Upper lobe of left lung (tissue), 6 donors: ENCODE results near the gene IL12B. TPM values are rescaled to one million over a fixed set of nuclear protein-coding genes. Genes with fewer than 3 reads are reported as not detected.

Experiments
- ATAC-seq, 2 donors: fragments of 200-7000 bp; cut with Tn5 transposase; one replicate each; pipeline ENCODE4 v1.9.1; 2022; ENCODE audit warnings: mild to moderate bottlenecking in 2 of 2, moderate library complexity in 2 of 2; ENCODE audit not compliant: low FRiP score in 2 of 2
- DNase-seq, 2 donors: peaks; one replicate each; pipeline ENCODE4 v3.0.0-alpha.2; 2019 to 2020
- H3K27ac ChIP-seq, 4 donors: fragments of 200-600 bp; sonication (generic); one replicate each; pipeline ENCODE4 v1.5.1; 2016 to 2019
- H3K27me3 ChIP-seq, 4 donors: fragments of 200-600 bp; sonication (generic); one replicate each; pipeline ENCODE4 v1.5.1; 2017 to 2019
- H3K36me3 ChIP-seq, 4 donors: fragments of 200-600 bp; sonication (generic); one replicate each; pipeline ENCODE4 v1.5.1; 2016 to 2019
- H3K4me1 ChIP-seq, 4 donors: fragments of 200-600 bp; sonication (generic); one replicate each; pipeline ENCODE4 v1.5.1; 2018 to 2019
- H3K4me3 ChIP-seq, 4 donors: fragments of 200-600 bp; sonication (generic); one replicate each; pipeline ENCODE4 v1.5.1; 2017 to 2019; ENCODE audit warnings: mild to moderate bottlenecking in 2 of 4, moderate library complexity in 1 of 4
- H3K9me3 ChIP-seq, 4 donors: fragments of 200-600 bp; sonication (generic); one replicate each; pipeline ENCODE4 v1.5.1; 2018 to 2019
- CTCF ChIP-seq, 6 experiments: fragments of 450-650 bp in 4 of 6; fragments of 200-600 bp in 2 of 6; sonication (generic) in 2 of 6; IDR thresholded peaks; one replicate each; pipeline ENCODE4 v1.5.1; 2016 to 2019; ENCODE audit warnings: antibody characterized with exemption in 6 of 6
- EP300 ChIP-seq, 4 donors: sonication (generic); formaldehyde crosslinking; IDR thresholded peaks; one replicate each; pipeline ENCODE4 v1.5.1; 2017; ENCODE audit warnings: antibody characterized with exemption in 4 of 4, control low read depth in 2 of 4
- POLR2A ChIP-seq, 4 donors: fragments of 450-650 bp; IDR thresholded peaks; one replicate each; pipeline ENCODE4 v1.5.1; 2016 to 2017; ENCODE audit warnings: antibody characterized with exemption in 4 of 4, mild to moderate bottlenecking in 2 of 4
- POLR2AphosphoS5 ChIP-seq, 2 donors: sonication (generic); formaldehyde crosslinking; IDR thresholded peaks; one replicate each; pipeline ENCODE4 v1.5.1; 2017; ENCODE audit warnings: antibody characterized with exemption in 2 of 2
- whole genome bisulfite sequencing, 2 donors: methylation state at CpG; one replicate each; pipeline ENCODE4 v1.1.5; 2017 to 2018; 5-methylcytosine and 5-hydroxymethylcytosine counted together
- total RNA-seq, 6 donors: library from RNA; depleted of rRNA in 4 of 6; stranded (reverse); fragments of >200 nt in 4 of 6; gene quantifications; one replicate each; pipeline versions ENCODE4 v1.1.0 to v1.2.1, GENCODE V29; 2016 to 2021
- donor health status: DM: no; HTN: no; CAD: no; lungs with moderate emphysema.
- donor health status: DM: no; HTN: yes; CAD: no; lungs with severe emphysema.

The IL12B gene
- total RNA-seq, 6 donors from 2014 or later: not detected

GRCh38 chr5:159343295-159344094 lies 13.2 kb upstream of the IL12B start:
- Histone ChIP-seq H3K4me1 (peaks cover 8 to 16% (median 13%) of the 10 kb centered on the region in 4 donors), H3K36me3 (no peaks in the 10 kb centered on the region), H3K27ac (no peak overlapping the region), H3K9me3 (peaks cover 0 to 5% (median 0%) of the 10 kb centered on the region in 4 donors), H3K4me3 (no peak overlapping the region), H3K27me3 (no peaks in the 10 kb centered on the region)
- WGBS, 2 donors: 84 to 85% methylated on average over 4 of the region's 4 CpGs
- no peak for DNase-seq
- TF ChIP-seq CTCF (IDR thresholded peaks at IDR 0.05) (no peak), POLR2A (IDR thresholded peaks at IDR 0.05) (no peak), POLR2AphosphoS5 (IDR thresholded peaks at IDR 0.05) (no peak), EP300 (IDR thresholded peaks at IDR 0.05) (no peak)
- ATAC-seq: no peak

GRCh38 chr5:159342840-159343239 lies 12.6 kb upstream of the IL12B start:
- peaks cover 0 to 5% (median 0%) of the 10 kb centered on the region in 4 donors for H3K9me3 ChIP-seq
- 78 to 95% methylated on average over 1 of the region's 1 CpG for WGBS, 2 donors
- TF ChIP-seq EP300 (IDR thresholded peaks at IDR 0.05) (no peak), CTCF (IDR thresholded peaks at IDR 0.05) (no peak)

GRCh38 chr5:159341906-159342310 lies 11.6 kb upstream of the IL12B start:
- peak in 1 of 2 donors; percentile 92 for DNase-seq
- Histone ChIP-seq H3K4me3 (no peak overlapping the region), H3K4me1 (peaks cover 8 to 29% (median 13%) of the 10 kb centered on the region in 4 donors), H3K9me3 (peaks cover 0 to 5% (median 0%) of the 10 kb centered on the region in 4 donors), H3K27me3 (no peaks in the 10 kb centered on the region), H3K27ac (peak overlapping the region in 1 of 4 donors; percentile 35), H3K36me3 (no peaks in the 10 kb centered on the region)
- peak; percentile 38 to 48 for TF ChIP-seq POLR2AphosphoS5 (IDR thresholded peaks at IDR 0.05)
- no peak for TF ChIP-seq CTCF (IDR thresholded peaks at IDR 0.05)
- ATAC-seq: peak; percentile 79 to 84
- 0 to 2% methylated on average over 4 of the region's 4 CpGs for WGBS, 2 donors

More at GRCh38 chr5:159342840-159343239, 12.6 kb upstream of the IL12B start:
- DNase-seq: no peak
- Histone ChIP-seq H3K4me3 (no peak overlapping the region), H3K36me3 (no peaks in the 10 kb centered on the region), H3K27ac (no peak overlapping the region), H3K27me3 (no peaks in the 10 kb centered on the region), H3K4me1 (peaks cover 8 to 20% (median 13%) of the 10 kb centered on the region in 4 donors)
- ATAC-seq: no peak

- peaks cover 0 to 5% (median 0%) of the 10 kb centered on the region in 4 donors for H3K9me3 ChIP-seq
- no peak for ATAC-seq
- H3K27ac ChIP-seq: peak overlapping the region in 1 of 4 donors; percentile 35
- no peaks in the 10 kb centered on the region for H3K36me3 ChIP-seq
- TF ChIP-seq POLR2A (IDR thresholded peaks at IDR 0.05) (no peak), EP300 (IDR thresholded peaks at IDR 0.05) (no peak), CTCF (IDR thresholded peaks at IDR 0.05) (no peak), POLR2AphosphoS5 (IDR thresholded peaks at IDR 0.05) (no peak)
- H3K4me1 ChIP-seq: peaks cover 8 to 29% (median 13%) of the 10 kb centered on the region in 4 donors
- H3K4me3 ChIP-seq: no peak overlapping the region
- 88 to 97% methylated on average over 2 of the region's 2 CpGs for WGBS, 2 donors
- no peak for DNase-seq
- no peaks in the 10 kb centered on the region for H3K27me3 ChIP-seq
These were observed 10.9 kb upstream of the IL12B start for GRCh38 chr5:159341145-159341544.
